GM12801 (cell line): ENCODE results near the gene PDE4B.

Source experiments
- TF ChIP-seq, protein P1 (sequence below): IDR thresholded peaks from one replicate; pipeline ENCODE4 v1.5.1; 2011; ENCODE audit warnings: control low read depth; ENCODE audit not compliant: insufficient read length; ENCODE audit errors: extremely low read depth

Gene PDE4B

DNA sequence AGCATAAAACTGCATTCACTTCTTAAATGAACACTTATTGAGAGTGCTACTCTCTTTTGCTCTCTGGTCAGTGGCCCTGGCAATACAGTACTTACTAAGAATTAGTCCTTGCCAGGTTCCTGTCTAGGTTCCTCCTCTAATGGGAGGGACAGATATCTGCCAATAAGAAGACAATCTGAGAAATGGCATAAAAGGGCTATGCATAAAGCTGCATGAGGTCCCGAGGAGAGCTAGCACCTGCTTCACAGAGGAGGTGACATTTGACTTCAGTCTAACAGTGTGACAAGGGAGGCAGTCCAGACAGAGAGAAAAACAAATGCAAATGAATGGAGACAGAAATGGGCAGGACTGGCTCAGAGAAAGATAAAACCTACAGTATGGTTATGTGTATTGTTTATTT lies 384.1 kb downstream of the PDE4B start:
- TF ChIP-seq, protein P1, sequence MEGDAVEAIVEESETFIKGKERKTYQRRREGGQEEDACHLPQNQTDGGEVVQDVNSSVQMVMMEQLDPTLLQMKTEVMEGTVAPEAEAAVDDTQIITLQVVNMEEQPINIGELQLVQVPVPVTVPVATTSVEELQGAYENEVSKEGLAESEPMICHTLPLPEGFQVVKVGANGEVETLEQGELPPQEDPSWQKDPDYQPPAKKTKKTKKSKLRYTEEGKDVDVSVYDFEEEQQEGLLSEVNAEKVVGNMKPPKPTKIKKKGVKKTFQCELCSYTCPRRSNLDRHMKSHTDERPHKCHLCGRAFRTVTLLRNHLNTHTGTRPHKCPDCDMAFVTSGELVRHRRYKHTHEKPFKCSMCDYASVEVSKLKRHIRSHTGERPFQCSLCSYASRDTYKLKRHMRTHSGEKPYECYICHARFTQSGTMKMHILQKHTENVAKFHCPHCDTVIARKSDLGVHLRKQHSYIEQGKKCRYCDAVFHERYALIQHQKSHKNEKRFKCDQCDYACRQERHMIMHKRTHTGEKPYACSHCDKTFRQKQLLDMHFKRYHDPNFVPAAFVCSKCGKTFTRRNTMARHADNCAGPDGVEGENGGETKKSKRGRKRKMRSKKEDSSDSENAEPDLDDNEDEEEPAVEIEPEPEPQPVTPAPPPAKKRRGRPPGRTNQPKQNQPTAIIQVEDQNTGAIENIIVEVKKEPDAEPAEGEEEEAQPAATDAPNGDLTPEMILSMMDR: no peak

DNA sequence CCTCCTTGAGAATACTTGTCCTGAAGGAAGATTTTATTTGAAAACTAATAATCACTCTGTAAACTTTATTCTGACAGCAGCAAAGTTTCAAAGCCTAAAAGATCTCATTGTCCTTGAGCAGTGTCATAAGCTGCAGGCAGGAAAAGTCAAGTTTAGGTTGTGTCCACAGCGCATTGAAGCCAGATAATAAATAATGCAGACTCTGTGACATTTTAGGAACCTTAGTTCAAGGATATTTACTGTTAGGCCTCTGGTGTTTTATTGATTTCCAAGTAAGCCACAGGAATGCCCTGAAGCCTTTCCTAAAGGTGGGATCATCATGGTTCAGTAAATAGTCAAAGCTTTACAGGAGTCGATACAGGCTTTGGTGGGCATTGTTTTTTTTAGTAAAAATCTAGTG lies 384.8 kb downstream of the PDE4B start:
- TF ChIP-seq, protein P1: no peak

- TF ChIP-seq, protein P1: no peak
Measured at GRCh38 chr1:66182026-66182425, 389.3 kb downstream of the PDE4B start.

DNA sequence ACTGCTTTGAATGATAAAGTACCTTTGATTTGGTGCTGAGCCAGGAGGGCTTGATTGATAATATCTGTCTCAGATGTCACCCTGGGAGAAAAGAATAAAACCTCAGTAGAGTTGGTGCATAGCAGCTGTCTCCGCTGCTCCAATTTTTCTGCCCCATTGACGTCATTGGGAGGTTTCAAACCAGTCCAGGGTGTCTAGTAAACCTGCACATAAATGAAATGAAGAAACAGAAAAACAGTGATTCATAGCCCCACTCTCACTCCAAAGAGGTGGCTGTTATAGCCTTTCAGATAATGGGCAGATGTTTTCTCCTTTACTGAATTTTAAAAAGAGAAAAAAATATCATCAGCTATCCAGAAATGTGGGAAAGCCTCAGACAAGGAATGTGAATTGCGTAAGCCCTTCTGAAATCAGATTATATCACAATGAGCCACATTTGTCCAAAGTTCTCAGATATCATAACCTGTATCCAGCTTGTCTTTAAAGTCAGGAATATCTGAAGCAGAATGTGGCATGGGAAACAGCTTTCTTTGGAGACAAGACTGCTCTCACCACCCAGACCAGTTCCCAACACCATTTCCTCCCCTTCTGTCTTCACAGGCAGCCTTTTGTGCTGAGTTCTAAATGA lies 390.0 kb downstream of the PDE4B start:
- TF ChIP-seq, protein P1: no peak

- TF ChIP-seq, protein P1: no peak
Measured at GRCh38 chr1:66183400-66183799, 390.7 kb downstream of the PDE4B start.

DNA sequence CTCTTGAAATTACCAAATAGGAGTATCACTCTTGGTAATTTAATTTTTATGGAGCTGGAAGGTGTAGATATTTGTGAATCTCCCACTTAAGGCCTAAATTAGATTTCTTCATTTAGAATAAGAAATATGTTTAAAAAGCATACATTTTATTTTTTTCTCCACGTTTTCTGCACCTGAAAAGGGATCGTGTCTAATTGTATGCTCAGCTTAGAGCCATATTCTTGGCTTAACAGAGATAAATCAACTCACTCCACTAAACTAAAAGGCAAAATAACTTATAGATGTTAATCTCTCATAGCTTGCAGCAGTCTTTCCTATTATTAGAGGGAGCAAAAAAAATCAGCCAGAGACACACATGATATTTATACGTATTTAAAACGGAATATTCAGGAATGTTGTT lies 404.4 kb downstream of the PDE4B start:
- TF ChIP-seq, protein P1: no peak

DNA sequence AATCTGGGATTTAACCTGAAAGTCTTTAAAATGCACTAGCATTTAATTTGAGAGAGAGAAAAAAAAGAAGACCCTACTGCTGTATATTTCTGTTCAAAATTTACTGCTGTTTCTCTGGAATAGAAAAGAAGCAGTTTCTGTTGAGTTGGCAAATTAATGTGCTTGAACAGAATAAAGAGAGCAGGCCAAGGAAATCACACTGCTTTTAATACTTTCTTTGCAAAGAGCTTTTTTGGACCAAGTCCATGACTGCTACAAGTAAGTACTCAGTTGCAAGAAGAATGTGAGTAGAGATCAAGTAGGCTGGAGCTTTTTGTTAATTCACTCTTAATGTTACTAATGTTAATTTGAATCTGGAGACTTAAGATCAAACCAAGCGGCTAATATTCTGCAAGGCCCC lies 405.1 kb downstream of the PDE4B start:
- TF ChIP-seq, protein P1: no peak
